Stomach (tissue), 4 donors: Measurements from ENCODE around the gene RNF4.

Experiments used
- CTCF ChIP-seq, 7 experiments: fragments of 450-650 bp in 4 of 7; fragments of 200-600 bp in 3 of 7; sonication (generic) in 3 of 7; IDR thresholded peaks; one replicate each; pipeline ENCODE4 v1.5.1; 2016 to 2019; ENCODE audit warnings: antibody characterized with exemption in 7 of 7, control low read depth in 2 of 7, mild to moderate bottlenecking in 1 of 7
- POLR2A ChIP-seq, 4 donors: fragments of 450-650 bp; IDR thresholded peaks; one replicate each; pipeline ENCODE4 v1.6.1; 2016; ENCODE audit warnings: antibody characterized with exemption in 4 of 4, control low read depth in 2 of 4, mild to moderate bottlenecking in 1 of 4, moderate library complexity in 1 of 4

GRCh38 chr4:2443956-2444740, 24.8 kb upstream of the RNF4 start:
- TF ChIP-seq POLR2A (IDR thresholded peaks at IDR 0.05) (no peak), CTCF (IDR thresholded peaks at IDR 0.05) (no peak)
